NCI-H446 treated with DMSO at 0.1 percent for 48 hours (cell line): ENCODE results near the gene PHF21A.

Source experiments
- DNase-seq: peaks from one replicate; lab custom pipeline; 2025; lab: John Stamatoyannopoulos, UW

Gene PHF21A

DNA sequence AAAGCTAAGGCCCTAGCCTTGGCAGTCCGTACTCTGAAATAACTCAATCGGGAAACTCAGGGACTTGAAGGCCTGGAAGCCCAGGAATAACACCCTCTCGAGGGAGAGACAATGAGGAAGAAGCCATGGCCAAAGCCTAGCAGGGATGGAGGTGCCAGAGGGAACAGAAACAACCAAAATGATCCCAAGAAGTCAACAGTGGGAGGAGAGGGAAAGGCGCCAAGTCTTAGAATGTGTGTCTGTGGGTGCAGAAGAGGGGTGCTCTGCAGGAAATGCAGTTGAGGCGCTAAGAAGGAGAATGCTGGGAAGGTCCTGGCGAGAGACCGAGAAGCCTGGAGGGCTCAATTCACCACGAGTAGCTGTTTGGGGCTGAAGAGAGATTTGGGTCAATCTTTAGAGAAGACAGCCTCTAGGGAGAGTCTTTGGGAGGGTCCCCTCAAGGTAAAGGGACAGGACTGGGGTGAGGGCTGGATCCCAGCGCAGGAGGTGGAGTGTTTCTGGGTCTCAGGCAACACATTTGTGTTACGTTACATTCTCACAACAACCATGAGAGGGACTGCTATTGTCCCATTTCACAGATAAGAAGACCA, 236.6 kb downstream of the PHF21A start:
- no peak for DNase-seq
